HepG2 (cell line): ENCODE measurements around the gene PRXL2B. TPM values are rescaled to one million over a fixed set of nuclear protein-coding genes. Genes with fewer than 3 reads are reported as not detected.

Experiments
- ATF1 ChIP-seq: IDR thresholded peaks from 2 replicates; pipeline ENCODE4 v1.6.1; 2016; ENCODE audit warnings: mild to moderate bottlenecking, control low read depth
- CAMTA2 ChIP-seq: sonication (generic); formaldehyde crosslinking; IDR thresholded peaks from 2 replicates; pipeline ENCODE4 v1.4.0; 2020; ENCODE audit warnings: mild to moderate bottlenecking, missing genetic modification reagents, borderline replicate concordance
- CREB1 ChIP-seq, 2 experiments: fragments of 450-650 bp in 1 of 2; IDR thresholded peaks; 2 replicates each; pipeline ENCODE4 v1.6.1; 2016 to 2017; ENCODE audit warnings: control low read depth in 1 of 2, mild to moderate bottlenecking in 1 of 2, missing compliant biosample characterization in 1 of 2, missing genetic modification characterization in 1 of 2
- CREM ChIP-seq, 2 experiments: sonication (generic) in 1 of 2; formaldehyde crosslinking in 1 of 2; IDR thresholded peaks; 2 replicates each; pipeline versions ENCODE4 v1.4.0 to v1.6.1; 2016 to 2020; ENCODE audit warnings: antibody characterized with exemption in 1 of 2, mild to moderate bottlenecking in 1 of 2, missing genetic modification reagents in 1 of 2
- FLYWCH1 ChIP-seq: sonication (generic); formaldehyde crosslinking; IDR thresholded peaks from 2 replicates; pipeline ENCODE4 v1.8.1; 2023; ENCODE audit warnings: mild to moderate bottlenecking, missing genetic modification reagents
- PITX1 ChIP-seq: sonication (generic); formaldehyde crosslinking; IDR thresholded peaks from 2 replicates; pipeline ENCODE4 v1.5.1; 2020; ENCODE audit warnings: mild to moderate bottlenecking, missing genetic modification reagents
- RELA ChIP-seq: sonication (generic); formaldehyde crosslinking; IDR thresholded peaks from 2 replicates; pipeline ENCODE4 v1.4.0; 2020; ENCODE audit warnings: missing genetic modification reagents
- TMF1 ChIP-seq: sonication (generic); formaldehyde crosslinking; IDR thresholded peaks from 2 replicates; pipeline ENCODE4 v1.8.1; 2022; ENCODE audit warnings: low read depth, missing genetic modification reagents
- ZNF143 ChIP-seq: sonication (generic); formaldehyde crosslinking; IDR thresholded peaks from 2 replicates; pipeline ENCODE4 v1.4.0; 2020; ENCODE audit warnings: missing genetic modification reagents
- ZNF577 ChIP-seq: sonication (generic); formaldehyde crosslinking; IDR thresholded peaks from 2 replicates; pipeline ENCODE4 v1.4.0; 2020; ENCODE audit warnings: mild to moderate bottlenecking, low read depth, missing genetic modification reagents, borderline replicate concordance
- ZNF607 ChIP-seq: sonication (generic); formaldehyde crosslinking; IDR thresholded peaks from 2 replicates; pipeline ENCODE4 v1.5.1; 2020; ENCODE audit warnings: missing genetic modification reagents, mild to moderate bottlenecking, borderline replicate concordance
- polyA plus RNA-seq, 8 experiments: library from polyadenylated mRNA; depleted of rRNA in 3 of 8; stranded (reverse) in 7 of 8; unstranded in 1 of 8; fragments of >200 nt; fragmentation: Illumina TruSeq in 4 of 8; extraction: Trizol in 4 of 8; gene quantifications; 2 replicates each; pipeline versions ENCODE4 v1.2.1 to v1.2.3, GENCODE V29; 2011 to 2016; ENCODE audit warnings: low read depth in 4 of 8, missing spikeins in 1 of 8, mixed read lengths in 1 of 8; ENCODE audit not compliant: insufficient read depth in 1 of 8
- total RNA-seq, 5 experiments: library from RNA; depleted of rRNA; stranded (reverse); fragments of >200 nt; fragmentation: Illumina TruSeq; extraction: Trizol; gene quantifications; 2 replicates each; pipeline ENCODE4 v1.2.3, GENCODE V29; 2016; ENCODE audit warnings: low read depth in 1 of 5
- TF ChIP-seq, protein P1 (sequence below): sonication (generic); formaldehyde crosslinking; IDR thresholded peaks from one replicate; pipeline ENCODE4 v1.5.1; 2020; ENCODE audit warnings: mild to moderate bottlenecking, missing genetic modification reagents; ENCODE audit errors: not compliant biosample characterization

Gene PRXL2B
- total and polyA plus RNA-seq, 2 of the 13 experiments (the other 11 are each of a cell fraction or from before 2014, with no cell fraction given) = 16.8 to 22.1 TPM

DNA sequence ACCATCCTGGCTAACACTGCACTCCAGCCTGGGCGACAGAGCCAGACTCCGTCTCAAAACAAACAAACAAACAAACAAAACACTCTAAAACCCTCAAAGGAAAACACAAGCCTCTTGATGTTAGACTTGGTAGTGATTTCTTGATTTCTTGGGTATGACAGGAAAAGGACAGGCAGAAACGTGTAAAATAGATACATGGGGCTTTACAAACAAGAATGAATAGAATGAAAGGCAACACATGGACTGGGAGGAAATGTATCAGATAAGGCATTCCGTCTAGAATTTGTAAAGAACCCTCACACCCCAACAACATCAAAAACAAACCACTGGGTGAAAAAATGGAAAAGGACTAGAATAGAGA, 7.8 kb upstream of the PRXL2B start (continued):
- TF ChIP-seq, protein P1, sequence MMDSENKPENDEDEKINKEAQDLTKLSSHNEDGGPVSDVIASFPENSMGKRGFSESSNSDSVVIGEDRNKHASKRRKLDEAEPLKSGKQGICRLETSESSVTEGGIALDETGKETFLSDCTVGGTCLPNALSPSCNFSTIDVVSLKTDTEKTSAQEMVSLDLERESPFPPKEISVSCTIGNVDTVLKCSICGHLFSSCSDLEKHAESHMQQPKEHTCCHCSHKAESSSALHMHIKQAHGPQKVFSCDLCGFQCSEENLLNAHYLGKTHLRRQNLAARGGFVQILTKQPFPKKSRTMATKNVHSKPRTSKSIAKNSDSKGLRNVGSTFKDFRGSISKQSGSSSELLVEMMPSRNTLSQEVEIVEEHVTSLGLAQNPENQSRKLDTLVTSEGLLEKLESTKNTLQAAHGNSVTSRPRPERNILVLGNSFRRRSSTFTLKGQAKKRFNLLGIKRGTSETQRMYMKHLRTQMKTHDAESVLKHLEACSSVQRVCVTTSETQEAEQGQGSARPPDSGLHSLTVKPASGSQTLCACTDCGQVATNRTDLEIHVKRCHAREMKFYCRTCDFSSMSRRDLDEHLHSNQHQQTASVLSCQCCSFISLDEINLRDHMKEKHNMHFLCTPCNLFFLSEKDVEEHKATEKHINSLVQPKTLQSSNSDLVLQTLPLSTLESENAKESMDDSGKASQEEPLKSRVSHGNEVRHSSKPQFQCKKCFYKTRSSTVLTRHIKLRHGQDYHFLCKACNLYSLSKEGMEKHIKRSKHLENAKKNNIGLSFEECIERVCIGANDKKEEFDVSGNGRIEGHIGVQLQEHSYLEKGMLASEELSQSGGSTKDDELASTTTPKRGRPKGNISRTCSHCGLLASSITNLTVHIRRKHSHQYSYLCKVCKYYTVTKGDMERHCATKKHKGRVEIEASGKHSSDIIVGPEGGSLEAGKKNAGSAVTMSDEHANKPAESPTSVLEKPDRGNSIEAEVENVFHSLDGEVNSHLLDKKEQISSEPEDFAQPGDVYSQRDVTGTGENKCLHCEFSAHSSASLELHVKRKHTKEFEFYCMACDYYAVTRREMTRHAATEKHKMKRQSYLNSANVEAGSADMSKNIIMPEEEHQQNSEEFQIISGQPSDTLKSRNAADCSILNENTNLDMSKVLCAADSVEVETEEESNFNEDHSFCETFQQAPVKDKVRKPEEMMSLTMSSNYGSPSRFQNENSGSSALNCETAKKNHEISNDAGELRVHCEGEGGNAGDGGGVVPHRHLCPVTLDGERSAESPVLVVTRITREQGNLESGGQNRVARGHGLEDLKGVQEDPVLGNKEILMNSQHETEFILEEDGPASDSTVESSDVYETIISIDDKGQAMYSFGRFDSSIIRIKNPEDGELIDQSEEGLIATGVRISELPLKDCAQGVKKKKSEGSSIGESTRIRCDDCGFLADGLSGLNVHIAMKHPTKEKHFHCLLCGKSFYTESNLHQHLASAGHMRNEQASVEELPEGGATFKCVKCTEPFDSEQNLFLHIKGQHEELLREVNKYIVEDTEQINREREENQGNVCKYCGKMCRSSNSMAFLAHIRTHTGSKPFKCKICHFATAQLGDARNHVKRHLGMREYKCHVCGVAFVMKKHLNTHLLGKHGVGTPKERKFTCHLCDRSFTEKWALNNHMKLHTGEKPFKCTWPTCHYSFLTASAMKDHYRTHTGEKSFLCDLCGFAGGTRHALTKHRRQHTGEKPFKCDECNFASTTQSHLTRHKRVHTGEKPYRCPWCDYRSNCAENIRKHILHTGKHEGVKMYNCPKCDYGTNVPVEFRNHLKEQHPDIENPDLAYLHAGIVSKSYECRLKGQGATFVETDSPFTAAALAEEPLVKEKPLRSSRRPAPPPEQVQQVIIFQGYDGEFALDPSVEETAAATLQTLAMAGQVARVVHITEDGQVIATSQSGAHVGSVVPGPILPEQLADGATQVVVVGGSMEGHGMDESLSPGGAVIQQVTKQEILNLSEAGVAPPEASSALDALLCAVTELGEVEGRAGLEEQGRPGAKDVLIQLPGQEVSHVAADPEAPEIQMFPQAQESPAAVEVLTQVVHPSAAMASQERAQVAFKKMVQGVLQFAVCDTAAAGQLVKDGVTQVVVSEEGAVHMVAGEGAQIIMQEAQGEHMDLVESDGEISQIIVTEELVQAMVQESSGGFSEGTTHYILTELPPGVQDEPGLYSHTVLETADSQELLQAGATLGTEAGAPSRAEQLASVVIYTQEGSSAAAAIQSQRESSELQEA (CRISPR knock-in tag) = no peak
- TF ChIP-seq ATF1 (CRISPR knock-in tag) (no peak), CREM (IDR thresholded peaks at IDR 0.05) (peak; percentile 4; the same call in 1 of the 2 replicates), CREM (CRISPR knock-in tag; IDR thresholded peaks at IDR 0.05) (no peak), PITX1 (CRISPR knock-in tag) (no peak), ZNF607 (CRISPR knock-in tag) (no peak), RELA (CRISPR knock-in tag) (no peak), CREB1 (IDR thresholded peaks at IDR 0.05) (no peak), CREB1 (CRISPR knock-in tag; IDR thresholded peaks at IDR 0.05) (0 out of 2 replicates have a peak, but pooled peaks have one; percentile 5), TMF1 (CRISPR knock-in tag) (0 out of 2 replicates have a peak, but pooled peaks have one; percentile 11), FLYWCH1 (no peak), ZNF143 (CRISPR knock-in tag) (no peak), CAMTA2 (no peak), ZNF577 (CRISPR knock-in tag) (no peak)
